Neuronal stem cell (in vitro differentiated cells): ENCODE results near the gene SGMS2.

Source experiments
- DNase-seq: peaks from one replicate; pipeline ENCODE4 v3.0.0-alpha.2; 2013; ENCODE audit warnings: low spot score
- H2AFZ ChIP-seq: one replicate; pipeline ENCODE4 v1.6.1; 2013; ENCODE audit warnings: mild to moderate bottlenecking, low read length, inconsistent platforms
- H2AK5ac ChIP-seq: 2 replicates; pipeline ENCODE4 v1.6.1; 2013; ENCODE audit warnings: low read depth, mild to moderate bottlenecking, inconsistent platforms, low read length, moderate library complexity, mixed read lengths
- H2BK120ac ChIP-seq: 2 replicates; pipeline ENCODE4 v1.6.1; 2013; ENCODE audit warnings: low read depth, mild to moderate bottlenecking, inconsistent platforms, low read length, moderate library complexity, mixed read lengths
- H2BK12ac ChIP-seq: one replicate; pipeline ENCODE4 v1.6.1; 2013; ENCODE audit warnings: low read length, inconsistent platforms
- H2BK15ac ChIP-seq: 2 replicates; pipeline ENCODE4 v1.6.1; 2013; ENCODE audit warnings: mild to moderate bottlenecking, low read length, inconsistent platforms, mixed read lengths
- H2BK5ac ChIP-seq: one replicate; pipeline ENCODE4 v1.6.1; 2013; ENCODE audit warnings: inconsistent platforms, mild to moderate bottlenecking, low read length, moderate library complexity
- H3K14ac ChIP-seq: one replicate; pipeline ENCODE4 v1.6.1; 2013; ENCODE audit warnings: low read length, inconsistent platforms
- H3K18ac ChIP-seq: 2 replicates; pipeline ENCODE4 v1.6.1; 2013; ENCODE audit warnings: low read length, inconsistent platforms
- H3K23ac ChIP-seq: 2 replicates; pipeline ENCODE4 v1.6.1; 2013; ENCODE audit warnings: low read depth, mild to moderate bottlenecking, mixed read lengths, low read length, inconsistent platforms; ENCODE audit not compliant: poor library complexity
- H3K27ac ChIP-seq: replicated peaks from 3 replicates; pipeline ENCODE4 v1.5.1; 2013; ENCODE audit warnings: low read length, inconsistent platforms
- H3K27me3 ChIP-seq, 3 experiments: 2 replicates each; pipeline ENCODE4 v1.6.1; 2013; ENCODE audit warnings: low read length in 3 of 3, mild to moderate bottlenecking in 2 of 3, inconsistent platforms in 1 of 3, low read depth in 1 of 3, mixed read lengths in 1 of 3, moderate library complexity in 1 of 3; ENCODE audit not compliant: control insufficient read depth in 3 of 3, insufficient read depth in 3 of 3
- H3K36me3 ChIP-seq, 2 donors: replicated peaks in 1 of 2; 2 replicates each; pipeline ENCODE4 v1.6.1; 2013; ENCODE audit warnings: low read length in 2 of 2; ENCODE audit not compliant: control insufficient read depth in 2 of 2, insufficient read depth in 2 of 2
- H3K4ac ChIP-seq: 2 replicates; pipeline ENCODE4 v1.6.1; 2013; ENCODE audit warnings: inconsistent platforms, mild to moderate bottlenecking, low read length, moderate library complexity
- H3K4me1 ChIP-seq, 2 donors: 1 replicate in 1 of 2; 2 replicates in 1 of 2; pipeline ENCODE4 v1.6.1; 2013; ENCODE audit warnings: low read length in 2 of 2, low read depth in 1 of 2; ENCODE audit not compliant: control insufficient read depth in 2 of 2, insufficient read depth in 1 of 2
- H3K4me2 ChIP-seq: one replicate; pipeline ENCODE4 v1.6.1; 2013; ENCODE audit warnings: mild to moderate bottlenecking, low read length, inconsistent platforms; ENCODE audit not compliant: insufficient read depth, poor library complexity, severe bottlenecking
- H3K4me3 ChIP-seq, 2 donors: 2 replicates each; pipeline ENCODE4 v1.5.1; 2013; ENCODE audit warnings: low read length in 2 of 2, mild to moderate bottlenecking in 2 of 2, inconsistent platforms in 1 of 2, moderate library complexity in 1 of 2
- H3K79me1 ChIP-seq: one replicate; pipeline ENCODE4 v1.6.1; 2013; ENCODE audit warnings: low read depth, mild to moderate bottlenecking, inconsistent platforms, low read length, moderate library complexity
- H3K9ac ChIP-seq: one replicate; pipeline ENCODE4 v1.6.1; 2013; ENCODE audit warnings: mild to moderate bottlenecking, low read depth, low read length, inconsistent platforms; ENCODE audit not compliant: poor library complexity
- H3K9me3 ChIP-seq, 2 donors: replicated peaks in 1 of 2; 2 replicates each; pipeline versions ENCODE3 to v1.6.1; 2013; ENCODE audit warnings: low read length in 2 of 2, mild to moderate bottlenecking in 2 of 2, inconsistent platforms in 1 of 2, low read depth in 1 of 2, mixed read lengths in 1 of 2, moderate library complexity in 1 of 2; ENCODE audit not compliant: control insufficient read depth in 2 of 2, insufficient read depth in 1 of 2
- H4K8ac ChIP-seq: one replicate; pipeline ENCODE4 v1.6.1; 2013; ENCODE audit warnings: low read depth, mild to moderate bottlenecking, inconsistent platforms, low read length, moderate library complexity
- H4K91ac ChIP-seq: one replicate; pipeline ENCODE4 v1.6.1; 2013; ENCODE audit warnings: low read length, low read depth, mild to moderate bottlenecking, inconsistent platforms; ENCODE audit not compliant: poor library complexity
- WGBS, 2 donors: extraction: QIAGEN DNeasy Blood & Tissue Kit; methylation state at CpG; one replicate each; pipeline ENCODE4 v1.1.7; 2013; ENCODE audit warnings: missing lambda C conversion rate in 2 of 2, mixed read lengths in 1 of 2; ENCODE audit not compliant: insufficient read length in 2 of 2, insufficient replicate concordance in 1 of 2; ENCODE audit errors: extremely low coverage in 2 of 2; 5-methylcytosine and 5-hydroxymethylcytosine counted together

SGMS2 gene

GRCh38 chr4:107866726-107867125 is 42.0 kb downstream of the SGMS2 start:
- WGBS, 2 donors, result no CpG with 5 or more reads among the region's 1 CpG
- H3K4me1 ChIP-seq, result peaks cover 0 to 3% of the 10 kb centered on the region in 2 donors
- H3K23ac ChIP-seq, result no peak overlapping the region
- H2BK5ac ChIP-seq, result no peak overlapping the region
- DNase-seq, result no peak
- no peaks in the 10 kb centered on the region for H3K79me1 ChIP-seq
- no peaks in the 10 kb centered on the region for H3K9me3 ChIP-seq
- H3K18ac ChIP-seq, result no peak overlapping the region
- no peak overlapping the region for H3K4me2 ChIP-seq
- no peak overlapping the region for H3K9ac ChIP-seq
- no peak overlapping the region for H3K4ac ChIP-seq
- no peak overlapping the region for H2AFZ ChIP-seq
- no peak overlapping the region for H3K4me3 ChIP-seq
- H3K27me3 ChIP-seq, result no peaks in the 10 kb centered on the region
- H2AK5ac ChIP-seq, result no peak overlapping the region
- no peak overlapping the region for H2BK12ac ChIP-seq
- H3K27ac ChIP-seq, result no peak overlapping the region
- H3K36me3 ChIP-seq, result no peaks in the 10 kb centered on the region
- no peak overlapping the region for H2BK15ac ChIP-seq
- no peak overlapping the region for H4K91ac ChIP-seq
- no peak overlapping the region for H2BK120ac ChIP-seq
- no peak overlapping the region for H3K14ac ChIP-seq
- H4K8ac ChIP-seq, result no peak overlapping the region

- no peak overlapping the region for H2BK120ac ChIP-seq
- no peak overlapping the region for H2AFZ ChIP-seq
- DNase-seq, result no peak
- no peak overlapping the region for H4K91ac ChIP-seq
- H3K4me1 ChIP-seq, result no peaks in the 10 kb centered on the region
- no peaks in the 10 kb centered on the region for H3K79me1 ChIP-seq
- H3K36me3 ChIP-seq, result no peaks in the 10 kb centered on the region
- H2AK5ac ChIP-seq, result no peak overlapping the region
- no peak overlapping the region for H4K8ac ChIP-seq
- H2BK12ac ChIP-seq, result no peak overlapping the region
- no peaks in the 10 kb centered on the region for H3K9me3 ChIP-seq
- H3K4me2 ChIP-seq, result no peak overlapping the region
- H3K14ac ChIP-seq, result no peak overlapping the region
- no peak overlapping the region for H2BK15ac ChIP-seq
- no peak overlapping the region for H3K27ac ChIP-seq
- no peaks in the 10 kb centered on the region for H3K27me3 ChIP-seq
- WGBS, 2 donors, result 100% methylated on average over 2 of the region's 6 CpGs; no CpG with 5 or more reads in 1 of the 2 donors
- H3K23ac ChIP-seq, result no peak overlapping the region
- H3K18ac ChIP-seq, result no peak overlapping the region
- no peak overlapping the region for H2BK5ac ChIP-seq
- no peak overlapping the region for H3K4me3 ChIP-seq
- no peak overlapping the region for H3K4ac ChIP-seq
- no peak overlapping the region for H3K9ac ChIP-seq
Measured at GRCh38 chr4:107870236-107870635, 45.5 kb downstream of the SGMS2 start.

GRCh38 chr4:107870916-107871786 is 46.4 kb downstream of the SGMS2 start:
- Histone ChIP-seq H2BK15ac (no peak overlapping the region), H3K18ac (no peak overlapping the region), H2BK120ac (no peak overlapping the region), H3K4ac (no peak overlapping the region), H3K4me3 (no peak overlapping the region), H3K9me3 (no peaks in the 10 kb centered on the region), H2AFZ (no peak overlapping the region), H3K36me3 (no peaks in the 10 kb centered on the region), H3K14ac (no peak overlapping the region), H4K91ac (no peak overlapping the region), H3K79me1 (no peaks in the 10 kb centered on the region), H3K27me3 (no peaks in the 10 kb centered on the region), H3K4me2 (no peak overlapping the region), H3K23ac (no peak overlapping the region), H2BK5ac (no peak overlapping the region), H2BK12ac (no peak overlapping the region), H3K4me1 (no peaks in the 10 kb centered on the region), H3K27ac (no peak overlapping the region), H3K9ac (no peak overlapping the region), H2AK5ac (no peak overlapping the region), H4K8ac (no peak overlapping the region)
- no peak for DNase-seq
- no CpG with 5 or more reads among the region's 8 CpGs for WGBS, 2 donors

DNA sequence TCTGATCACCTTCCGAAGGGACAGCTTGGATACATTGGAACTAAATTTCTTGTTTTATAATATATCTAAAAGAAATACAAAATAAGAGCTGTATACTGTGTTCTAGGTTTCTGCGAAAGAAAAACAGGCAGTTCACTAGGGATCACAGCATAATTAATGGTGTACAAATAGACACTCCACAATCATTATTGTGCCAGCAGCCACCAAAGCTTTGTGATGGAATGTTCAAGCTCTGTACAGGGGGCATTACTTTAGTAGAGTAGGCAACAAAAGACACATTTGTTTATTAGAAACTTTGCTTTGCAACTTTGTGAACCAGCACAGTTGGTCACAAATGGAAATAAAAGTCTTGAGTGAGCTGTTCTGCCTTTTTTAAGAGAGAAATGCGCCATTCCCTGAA is 49.3 kb downstream of the SGMS2 start:
- Histone ChIP-seq H3K79me1 (no peaks in the 10 kb centered on the region), H4K91ac (no peak overlapping the region), H3K4me2 (no peak overlapping the region), H2BK15ac (no peak overlapping the region), H3K23ac (no peak overlapping the region), H3K27me3 (no peaks in the 10 kb centered on the region), H4K8ac (no peak overlapping the region), H3K9me3 (no peaks in the 10 kb centered on the region), H3K27ac (no peak overlapping the region), H2AK5ac (no peak overlapping the region), H3K9ac (no peak overlapping the region), H2AFZ (no peak overlapping the region), H2BK12ac (no peak overlapping the region), H3K18ac (no peak overlapping the region), H3K36me3 (no peaks in the 10 kb centered on the region), H2BK120ac (no peak overlapping the region), H3K4me1 (no peaks in the 10 kb centered on the region), H3K4ac (no peak overlapping the region), H2BK5ac (no peak overlapping the region), H3K4me3 (no peak overlapping the region), H3K14ac (no peak overlapping the region)
- no peak for DNase-seq
- no CpG with 5 or more reads among the region's 3 CpGs for WGBS, 2 donors
